Smooth muscle cell of the brain vasculature (primary cell): ENCODE results near the gene C22orf31.

Experiments
- DNase-seq: peaks from one replicate; pipeline ENCODE4 v3.0.0-alpha.2; 2012; ENCODE audit warnings: low read depth, low spot score

Gene C22orf31

DNA sequence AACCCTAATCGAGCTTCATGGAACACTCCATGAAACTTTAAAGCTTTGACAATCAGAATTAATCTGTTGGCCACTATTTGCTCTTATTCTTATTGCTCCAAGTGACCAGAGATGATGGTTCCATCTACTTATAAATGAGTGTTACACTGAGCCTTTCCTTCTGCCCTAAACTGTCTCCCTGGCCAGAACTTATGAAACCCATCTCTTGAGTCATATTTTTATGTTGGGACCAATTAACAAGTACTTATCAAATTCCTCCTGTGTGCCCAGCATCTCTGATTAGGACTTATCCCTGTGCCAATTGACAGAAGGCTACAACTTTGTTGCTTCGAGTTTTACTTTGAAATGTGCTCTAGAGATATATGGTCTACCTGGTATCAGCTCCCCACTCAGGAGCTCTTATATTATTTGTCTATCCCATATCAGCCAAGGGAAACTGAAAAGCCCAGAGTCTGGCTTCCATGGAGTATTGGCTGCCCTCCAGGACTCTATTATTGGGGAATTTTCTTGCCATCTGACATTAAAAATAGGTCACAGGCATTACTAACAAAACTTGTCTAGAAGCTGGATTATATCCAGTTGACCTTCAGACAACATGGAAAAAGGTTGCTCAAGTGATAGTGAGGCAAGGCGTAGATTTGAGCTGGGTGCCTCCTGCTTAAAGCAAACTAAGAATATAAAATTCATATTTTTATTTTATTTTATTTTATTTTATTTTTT is 20.0 kb upstream of the C22orf31 start:
- no peak for DNase-seq

GRCh38 chr22:29080106-29080975 is 18.7 kb upstream of the C22orf31 start:
- DNase-seq: no peak

DNA sequence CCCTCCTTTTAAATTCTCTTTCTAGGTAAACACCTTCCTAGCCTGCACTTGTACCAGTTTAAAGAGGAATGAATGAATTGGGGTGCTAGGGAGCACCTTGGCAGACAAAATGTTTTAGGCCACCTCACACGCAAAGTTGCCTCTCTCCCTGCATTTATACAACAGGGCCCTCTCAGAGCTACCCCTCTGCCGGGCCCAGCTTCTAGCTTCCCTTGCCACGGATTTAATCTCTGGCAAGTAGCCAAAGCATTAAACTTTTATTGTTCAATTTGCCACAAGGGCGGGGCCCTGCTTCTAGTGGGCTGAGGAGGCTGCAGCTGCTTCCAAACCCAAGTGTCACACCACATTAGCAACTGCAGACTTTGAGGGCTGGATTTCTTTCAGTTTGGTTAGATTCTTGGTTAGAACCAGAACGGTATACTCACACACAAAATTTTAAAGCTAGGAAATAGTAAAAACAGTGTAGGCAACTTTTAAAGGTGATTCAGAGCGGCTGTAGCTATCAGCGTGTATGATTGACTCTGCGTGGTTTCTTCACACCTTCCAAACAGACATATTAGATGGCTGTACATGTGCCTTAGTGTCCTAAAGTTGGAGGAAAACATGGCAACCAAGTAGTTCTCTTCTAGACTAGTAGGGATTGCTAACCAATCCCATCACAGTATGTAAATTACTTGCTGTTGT is 17.7 kb upstream of the C22orf31 start:
- no peak for DNase-seq

DNA sequence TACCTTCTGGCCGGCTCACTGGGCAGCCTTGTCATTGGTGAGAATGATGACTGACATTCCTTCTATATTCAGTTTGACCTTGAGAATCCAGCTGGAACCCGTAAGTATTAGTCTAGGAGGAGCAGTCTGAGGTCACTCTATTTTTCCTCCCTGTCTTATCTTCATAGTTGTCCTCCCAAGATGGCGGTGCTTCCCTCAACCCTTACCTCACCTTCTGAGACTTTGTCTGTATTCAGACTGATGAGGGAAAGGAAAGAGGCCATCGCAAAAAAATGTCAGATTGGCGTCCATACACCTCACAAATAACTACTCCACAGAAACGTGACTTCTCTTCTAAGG is 17.2 kb upstream of the C22orf31 start:
- DNase-seq: no peak

GRCh38 chr22:29078036-29078868 is 16.6 kb upstream of the C22orf31 start:
- DNase-seq: no peak

GRCh38 chr22:29074276-29074772 is 12.7 kb upstream of the C22orf31 start:
- no peak for DNase-seq

- no peak for DNase-seq
Observed at GRCh38 chr22:29073618-29074275, 12.1 kb upstream of the C22orf31 start.

GRCh38 chr22:29072979-29073617 is 11.5 kb upstream of the C22orf31 start, which contains the start of gene KREMEN1:
KREMEN1 (plus strand) TSS chr22:29073035; CDS start chr22:29073131, 96 bp downstream.
- no peak for DNase-seq

DNA sequence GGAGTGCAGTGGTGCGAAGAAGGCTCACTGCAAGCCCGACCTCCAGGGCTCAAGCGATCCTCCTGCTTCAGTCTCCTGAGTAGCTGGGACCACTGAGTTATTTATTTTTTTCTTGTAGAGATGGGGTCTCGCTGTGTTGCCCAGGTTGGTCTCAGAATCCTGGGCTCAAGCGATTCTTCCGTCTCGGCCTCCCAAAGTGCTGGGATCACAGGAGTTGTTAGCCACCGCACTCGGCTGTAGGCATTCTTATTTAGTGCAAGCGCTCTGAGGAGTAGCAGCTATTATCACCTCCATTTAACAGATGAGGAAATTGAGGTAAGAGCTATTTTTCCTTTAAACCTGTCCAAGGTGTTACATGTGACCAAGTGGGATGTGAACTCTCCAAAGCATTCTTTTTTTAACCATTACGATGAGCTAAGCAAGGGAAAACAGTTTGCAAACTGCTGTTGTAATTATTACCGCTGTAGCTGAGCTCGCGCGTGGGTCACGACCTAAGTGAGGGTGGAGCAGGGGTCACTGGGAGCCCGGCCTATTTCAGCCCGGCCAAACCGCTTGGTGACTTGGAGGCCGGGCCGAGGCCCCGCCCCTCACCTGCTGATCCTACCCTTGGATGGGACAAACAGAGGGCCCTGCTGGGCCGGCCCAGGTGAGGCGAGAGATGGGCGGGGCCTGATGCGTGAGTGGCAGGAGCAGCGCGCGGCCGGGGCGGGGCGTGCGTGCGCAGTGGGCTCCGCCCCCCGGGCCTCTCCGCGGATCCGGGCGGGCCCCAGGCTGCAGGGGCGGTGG is 10.8 kb upstream of the C22orf31 start:
- no peak for DNase-seq

DNA sequence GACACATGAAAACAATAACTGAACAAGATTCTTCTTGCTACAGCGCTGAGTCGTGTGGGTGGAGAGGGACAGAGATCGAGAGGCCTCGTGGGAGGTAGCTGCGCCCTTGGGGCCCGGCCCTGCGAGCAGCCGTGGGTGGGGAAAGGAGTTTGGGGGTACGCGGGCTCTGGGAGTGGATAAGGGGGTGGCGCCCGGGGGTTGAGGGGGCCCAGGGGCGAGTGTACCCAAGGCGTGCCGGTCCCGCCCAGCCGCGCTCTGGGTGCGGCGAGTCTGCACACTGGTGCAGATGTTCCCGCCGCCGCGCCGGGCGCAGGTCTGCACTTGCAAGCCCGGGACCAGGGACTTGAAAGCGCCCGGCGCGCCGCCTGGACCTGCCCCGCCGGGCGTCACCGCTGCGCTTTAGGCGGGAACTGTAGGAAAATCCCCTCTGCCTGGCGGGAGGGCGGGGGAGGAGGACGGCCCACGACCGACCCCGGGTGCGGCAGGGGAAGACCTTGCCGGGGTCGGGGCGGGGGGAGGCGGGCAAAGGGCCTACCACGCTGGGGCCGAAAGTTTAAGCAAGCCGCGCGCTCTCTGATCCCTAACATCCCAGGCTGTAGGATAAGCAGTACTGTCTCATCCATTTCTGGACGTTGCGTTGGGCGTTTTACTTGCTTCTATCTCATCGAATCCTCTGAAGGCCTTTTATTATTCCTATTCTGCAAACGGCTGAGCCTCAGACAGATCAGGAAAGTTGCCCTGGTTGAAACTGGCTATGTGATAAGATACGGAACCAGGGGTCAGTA is 9.8 kb upstream of the C22orf31 start:
- no peak for DNase-seq

DNA sequence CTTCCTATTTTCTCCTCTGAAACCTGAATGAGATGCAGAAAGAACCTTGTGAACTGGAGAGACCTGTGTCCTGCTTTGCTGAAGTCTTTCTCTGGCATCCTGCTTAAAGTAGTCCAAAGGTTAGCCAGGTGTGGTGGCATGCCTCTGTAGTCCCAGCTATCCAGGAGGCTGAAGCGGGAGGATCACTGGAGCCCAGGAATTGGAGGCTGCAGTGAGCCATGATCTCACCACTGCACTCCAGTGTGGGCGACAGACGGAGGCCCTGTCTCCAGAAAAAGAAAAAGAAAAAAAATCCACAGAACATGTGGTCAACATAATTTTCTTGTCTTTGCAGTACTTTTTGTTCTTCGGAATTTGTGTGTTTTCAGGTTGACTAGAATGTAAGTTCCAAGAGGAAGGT is 8.9 kb upstream of the C22orf31 start:
- no peak for DNase-seq

DNA sequence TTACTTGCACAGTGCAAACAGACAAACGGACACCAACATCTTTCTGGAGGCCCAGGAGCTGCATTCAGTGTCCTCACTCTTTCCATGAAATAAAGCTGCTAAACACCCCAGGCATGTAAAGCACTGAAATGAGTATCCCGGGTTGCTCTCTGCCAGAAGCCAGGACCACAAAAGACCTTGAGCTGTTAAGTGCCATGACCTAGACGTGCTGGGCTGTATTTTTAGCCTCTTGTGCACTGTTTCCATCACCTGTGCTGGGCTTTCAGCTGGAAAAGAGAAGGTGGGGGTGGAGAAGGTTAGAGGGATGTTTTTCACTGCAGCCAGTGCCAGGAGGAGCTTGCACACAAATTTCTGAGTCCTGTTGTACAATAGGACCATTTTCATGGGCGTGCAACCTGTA is 7.8 kb upstream of the C22orf31 start:
- DNase-seq: no peak

DNA sequence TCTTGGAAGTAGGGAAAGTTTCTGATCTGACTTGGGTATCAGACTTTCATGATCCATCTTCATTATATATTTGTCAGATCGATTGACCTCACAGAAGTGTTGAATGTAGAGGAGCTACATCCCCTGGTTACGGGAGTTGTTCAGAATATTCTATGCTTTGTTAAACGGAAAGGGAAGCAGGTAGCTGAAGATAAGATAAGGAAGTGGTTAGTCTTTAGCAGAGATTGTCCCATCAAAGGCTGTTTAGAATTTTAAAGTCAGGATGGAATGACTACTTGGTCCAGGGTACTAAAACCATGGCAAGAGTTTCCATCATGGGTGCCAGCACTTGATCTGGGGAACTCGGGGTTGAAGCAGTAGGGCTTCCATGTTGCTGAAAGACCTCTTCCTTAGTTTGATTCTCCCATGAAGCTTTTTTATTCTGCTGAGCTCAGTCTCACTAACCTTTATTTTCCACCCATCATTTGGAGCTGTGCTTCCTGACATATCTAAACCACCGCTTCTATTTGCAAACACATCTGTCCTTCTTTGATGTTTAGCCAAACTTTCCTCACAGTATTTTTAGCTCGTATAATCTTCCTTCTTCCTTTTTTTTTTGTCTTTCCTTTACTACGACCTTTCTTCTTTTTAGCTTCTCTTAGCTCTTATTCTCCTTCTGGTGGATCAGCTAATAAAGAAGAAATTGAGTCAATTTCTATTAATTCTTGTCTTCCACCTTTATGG is 4.0 kb upstream of the C22orf31 start:
- DNase-seq: no peak

- no peak for DNase-seq
Observed at GRCh38 chr22:29062286-29062821, 723 bp upstream of the C22orf31 start.

DNA sequence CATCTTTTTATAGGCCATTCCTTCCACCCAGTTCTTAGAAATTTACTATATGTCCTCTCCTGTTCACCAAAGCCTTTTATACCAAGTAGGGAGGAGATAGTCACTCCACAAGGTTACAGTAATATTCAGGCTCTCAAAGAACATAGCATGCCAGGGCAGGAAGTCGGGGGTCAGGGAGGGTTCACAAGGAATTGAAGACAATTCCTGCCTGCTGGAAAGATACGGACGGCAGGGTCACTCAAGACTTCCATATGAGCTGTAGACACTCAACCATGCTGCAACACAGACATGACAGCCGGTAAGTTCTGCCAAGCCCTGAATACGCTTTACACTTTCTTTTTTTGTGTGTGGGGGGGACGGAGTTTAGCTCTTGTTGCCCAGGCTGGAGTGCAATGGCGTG is 700 bp downstream of the C22orf31 start:
- DNase-seq: no peak

DNA sequence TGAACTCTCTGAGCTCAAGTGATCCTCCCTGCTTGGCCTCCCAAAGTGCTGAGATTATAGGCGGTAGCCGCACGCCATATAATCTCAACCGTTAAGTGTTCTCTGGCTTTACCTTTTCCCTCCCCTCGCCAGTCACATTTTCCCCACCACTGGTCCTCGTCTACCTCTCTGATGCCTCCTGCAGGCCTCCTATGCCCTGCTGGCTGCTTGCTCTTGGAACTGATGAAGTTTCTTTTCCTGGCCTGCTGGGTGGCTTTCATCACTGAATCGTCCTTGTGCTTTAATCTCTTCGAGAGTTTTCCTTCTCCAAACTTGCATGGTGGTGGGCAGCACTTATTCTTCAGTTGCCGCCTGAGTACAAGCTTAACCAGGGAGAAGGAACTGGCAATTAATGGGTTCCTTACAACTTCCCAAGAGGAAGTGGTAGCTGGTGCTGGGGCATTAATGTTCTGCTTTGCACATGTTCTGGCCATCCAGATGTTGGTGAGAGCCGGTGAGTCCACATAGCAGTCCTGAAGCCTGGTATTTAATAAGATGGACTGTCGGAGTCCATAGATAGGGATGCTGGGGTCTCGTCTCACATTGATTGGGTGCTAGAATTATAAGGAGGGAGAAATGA is 1.3 kb downstream of the C22orf31 start:
- DNase-seq: no peak

GRCh38 chr22:29056472-29056871 is 5.2 kb downstream of the C22orf31 start:
- DNase-seq: no peak
